IMR-90 (cell line): ENCODE data around the gene PALM3. TPM values are rescaled to one million over a fixed set of nuclear protein-coding genes. Genes with fewer than 3 reads are reported as not detected.

ENCODE experiments used
- ATAC-seq: fragments of 200-7000 bp; cut with Tn5 transposase; 2 replicates; pipeline ENCODE4 v1.9.1; 2020; ENCODE audit warnings: low read depth, mild to moderate bottlenecking, moderate library complexity
- BruUV-seq: library from RNA; stranded (reverse); fragments of 400-500 nt; replicated peaks from 2 replicates; lab custom pipeline; 2021; lab: Mats Ljungman, UMichigan
- CTCF ChIA-PET: fragments of 300-600 bp; formaldehyde crosslinking; extraction: SDS; loops from one replicate; lab custom pipeline; 2021; ENCODE audit warnings: antibody characterized with exemption; lab: Yijun Ruan, JAX
- POLR2A ChIA-PET: fragments of 300-600 bp; sonication (Branson Sonifier 250); formaldehyde crosslinking; loops from one replicate; lab custom pipeline; 2022; ENCODE audit warnings: antibody characterized with exemption; ENCODE audit not compliant: unreplicated experiment; lab: Charles Lee
- DNase-seq: peaks from one replicate; pipeline ENCODE4 v3.0.0; 2013
- H2AFZ ChIP-seq: replicated peaks from 2 replicates; pipeline ENCODE3; 2013; ENCODE audit warnings: low read length, mild to moderate bottlenecking; ENCODE audit not compliant: poor library complexity
- H2AK5ac ChIP-seq: 2 replicates; pipeline ENCODE4 v1.6.1; 2013; ENCODE audit warnings: low read depth, low read length, inconsistent platforms
- H2AK9ac ChIP-seq: replicated peaks from 2 replicates; pipeline ENCODE3; 2013; ENCODE audit warnings: mild to moderate bottlenecking, low read depth, low read length, moderate library complexity; ENCODE audit not compliant: poor library complexity
- H2BK120ac ChIP-seq: 2 replicates; pipeline ENCODE4 v1.6.1; 2013; ENCODE audit warnings: low read depth, low read length, inconsistent platforms
- H2BK15ac ChIP-seq: 3 replicates; pipeline ENCODE4 v1.6.1; 2013; ENCODE audit warnings: low read depth, low read length, inconsistent platforms
- H2BK20ac ChIP-seq: 2 replicates; pipeline ENCODE4 v1.6.1; 2013; ENCODE audit warnings: low read depth, mild to moderate bottlenecking, inconsistent platforms, low read length, moderate library complexity
- H2BK5ac ChIP-seq: 2 replicates; pipeline ENCODE4 v1.6.1; 2013; ENCODE audit warnings: mild to moderate bottlenecking, low read depth, low read length, inconsistent platforms; ENCODE audit not compliant: poor library complexity, severe bottlenecking
- H3K14ac ChIP-seq: replicated peaks from 2 replicates; pipeline ENCODE4 v1.6.1; 2013; ENCODE audit warnings: low read depth, low read length, inconsistent platforms
- H3K18ac ChIP-seq: 2 replicates; pipeline ENCODE4 v1.6.1; 2013; ENCODE audit warnings: low read depth, low read length, control low read depth
- H3K23ac ChIP-seq: 2 replicates; pipeline ENCODE4 v1.6.1; 2013; ENCODE audit warnings: low read depth, low read length, inconsistent platforms
- H3K27ac ChIP-seq: 2 replicates; pipeline ENCODE4 v1.5.1; 2013; ENCODE audit warnings: mild to moderate bottlenecking, control low read depth, low read length; ENCODE audit not compliant: insufficient read depth
- H3K27me3 ChIP-seq: 2 replicates; pipeline ENCODE4 v1.6.1; 2013; ENCODE audit warnings: low read length; ENCODE audit not compliant: control insufficient read depth, insufficient read depth
- H3K36me3 ChIP-seq: 2 replicates; pipeline ENCODE4 v1.6.1; 2013; ENCODE audit warnings: low read length, mixed read lengths; ENCODE audit not compliant: control insufficient read depth, insufficient read depth
- H3K4ac ChIP-seq: 2 replicates; pipeline ENCODE4 v1.6.1; 2013; ENCODE audit warnings: low read depth, low read length, inconsistent platforms
- H3K4me1 ChIP-seq: 2 replicates; pipeline ENCODE4 v1.6.1; 2013; ENCODE audit warnings: low read length, mixed read lengths; ENCODE audit not compliant: control insufficient read depth, insufficient read depth
- H3K4me2 ChIP-seq: 2 replicates; pipeline ENCODE4 v1.6.1; 2013; ENCODE audit warnings: low read depth, mild to moderate bottlenecking, control low read depth, low read length, moderate library complexity
- H3K4me3 ChIP-seq: 2 replicates; pipeline ENCODE4 v1.5.1; 2013; ENCODE audit warnings: low read depth, mild to moderate bottlenecking, control low read depth, low read length, moderate library complexity; ENCODE audit not compliant: insufficient read depth
- H3K56ac ChIP-seq: 2 replicates; pipeline ENCODE4 v1.6.1; 2013; ENCODE audit warnings: low read length, inconsistent platforms; ENCODE audit not compliant: insufficient read depth; ENCODE audit errors: extremely low read depth
- H3K79me1 ChIP-seq, 2 experiments: 2 replicates each; pipeline ENCODE4 v1.6.1; 2013; ENCODE audit warnings: low read length in 2 of 2, inconsistent platforms in 1 of 2, low read depth in 1 of 2
- H3K9ac ChIP-seq: 2 replicates; pipeline ENCODE4 v1.6.1; 2013; ENCODE audit warnings: low read depth, low read length, control low read depth
- H3K9me1 ChIP-seq: 2 replicates; pipeline ENCODE4 v1.6.1; 2013; ENCODE audit warnings: low read length, inconsistent platforms; ENCODE audit not compliant: insufficient read depth
- H3K9me3 ChIP-seq: 2 replicates; pipeline ENCODE4 v1.6.1; 2013; ENCODE audit warnings: low read length; ENCODE audit not compliant: control insufficient read depth, insufficient read depth
- H4K20me1 ChIP-seq: 2 replicates; pipeline ENCODE4 v1.6.1; 2013; ENCODE audit warnings: low read length, inconsistent platforms; ENCODE audit not compliant: insufficient read depth
- H4K5ac ChIP-seq: 2 replicates; pipeline ENCODE4 v1.6.1; 2013; ENCODE audit warnings: mild to moderate bottlenecking, low read depth, low read length, control low read depth
- H4K8ac ChIP-seq, 2 experiments: 2 replicates each; pipeline ENCODE4 v1.6.1; 2013; ENCODE audit warnings: low read depth in 2 of 2, low read length in 2 of 2, control low read depth in 1 of 2, inconsistent platforms in 1 of 2
- H4K91ac ChIP-seq: 2 replicates; pipeline ENCODE4 v1.6.1; 2013; ENCODE audit warnings: low read depth, low read length, inconsistent platforms; ENCODE audit not compliant: insufficient read depth
- BHLHE40 ChIP-seq: fragments of 150-350 bp; IDR thresholded peaks from 2 replicates; pipeline ENCODE4 v1.6.1; 2016; ENCODE audit warnings: mild to moderate bottlenecking, low read depth, low read length
- CHD1 ChIP-seq: IDR thresholded peaks from 2 replicates; pipeline ENCODE4 v1.6.1; 2012; ENCODE audit warnings: low read depth, low read length, improper control_type of control experiment
- FOS ChIP-seq: fragments of 150-350 bp; IDR thresholded peaks from 2 replicates; pipeline ENCODE4 v1.6.1; 2016; ENCODE audit warnings: low read depth, low read length
- MAFK ChIP-seq: IDR thresholded peaks from 2 replicates; pipeline ENCODE4 v1.6.1; 2012; ENCODE audit warnings: low read depth, low read length, improper control_type of control experiment
- RAD21 ChIP-seq: IDR thresholded peaks from 2 replicates; pipeline ENCODE4 v1.6.1; 2012; ENCODE audit warnings: low read length, improper control_type of control experiment
- RCOR1 ChIP-seq: IDR thresholded peaks from 2 replicates; pipeline ENCODE4 v1.6.1; 2012; ENCODE audit warnings: mild to moderate bottlenecking, low read length, improper control_type of control experiment; ENCODE audit not compliant: insufficient replicate concordance
- WGBS, 2 experiments: methylation state at CpG; one replicate each; pipeline versions ENCODE4 v1.1.5 to v1.1.7; 2013; ENCODE audit warnings: missing lambda C conversion rate in 2 of 2; ENCODE audit not compliant: insufficient read length in 1 of 2; ENCODE audit errors: extremely low coverage in 2 of 2; 5-methylcytosine and 5-hydroxymethylcytosine counted together
- dilution Hi-C: fragments of 300-500 bp; cut with HindIII; formaldehyde crosslinking; loops from one replicate; pipeline ENCODE4 v1.14.3; 2018; ENCODE audit warnings: low sequenced_read_pairs; ENCODE audit not compliant: unreplicated experiment
- in situ Hi-C: fragments of 300-500 bp; cut with MboI; formaldehyde crosslinking; loops from 3 replicates; pipeline ENCODE4 v1.14.3; 2019; ENCODE audit warnings: low sequenced_read_pairs, inconsistent platforms, mixed read lengths
- intact Hi-C: fragments of 100-400 bp; cut with micrococcal nuclease; formaldehyde crosslinking; loops from 2 replicates; pipeline ENCODE4 v1.10.0; 2022
- polyA plus RNA-seq, 3 experiments: library from polyadenylated mRNA; depleted of rRNA; stranded (reverse); fragments of >200 nt; gene quantifications; 2 replicates each; pipeline ENCODE4 v1.2.3, GENCODE V29; 2012; ENCODE audit warnings: low replicate concordance in 1 of 3
- total RNA-seq: library from RNA; depleted of rRNA; stranded (reverse); fragments of >200 nt; gene quantifications from 2 replicates; pipeline ENCODE4 v1.2.3, GENCODE V29; 2012
- TF ChIP-seq, protein P1 (sequence below): fragments of 150-350 bp; IDR thresholded peaks from 2 replicates; pipeline ENCODE4 v1.6.1; 2017; ENCODE audit warnings: mild to moderate bottlenecking, antibody characterized with exemption, low read length, low read depth
- TF ChIP-seq, protein P2 (sequence below): fragments of 150-350 bp; IDR thresholded peaks from 2 replicates; pipeline ENCODE4 v1.6.1; 2016; ENCODE audit warnings: low read depth, mild to moderate bottlenecking, low read length, moderate library complexity, borderline replicate concordance

The PALM3 gene
- total and polyA plus RNA-seq, 2 of the 4 experiments (the other 2 are of a cell fraction) = 0.18 to 0.84 TPM

DNA sequence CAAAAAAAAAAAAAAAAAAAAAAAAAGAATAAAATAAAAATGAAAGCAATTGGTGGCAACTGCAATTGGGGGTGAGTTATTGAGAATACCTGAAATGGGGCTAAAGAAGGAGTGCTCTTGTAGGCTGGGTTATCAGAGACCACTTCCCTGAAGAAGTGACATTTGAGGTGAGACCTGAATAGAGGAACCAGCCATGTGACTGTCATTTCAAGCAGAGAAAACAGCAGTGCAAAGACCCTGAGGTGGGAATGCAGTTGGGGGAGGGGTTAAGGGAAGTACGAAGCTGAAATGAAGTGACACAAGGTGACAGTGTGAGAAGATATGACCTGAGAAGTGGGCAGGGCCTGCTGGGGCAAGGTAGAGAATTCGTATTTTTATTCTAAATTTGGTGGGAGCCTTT, 4.3 kb upstream of the PALM3 start:
- Histone ChIP-seq H3K27me3 (peaks cover 7% of the 10 kb centered on the region), H3K9me3 (no peaks in the 10 kb centered on the region), H2BK120ac (no peak overlapping the region), H4K91ac (no peak overlapping the region), H2BK20ac (no peak overlapping the region), H3K18ac (no peak overlapping the region), H2AK5ac (no peak overlapping the region), H3K9me1 (no peaks in the 10 kb centered on the region), H3K79me1 (no peaks in the 10 kb centered on the region), H4K5ac (no peak overlapping the region), H3K36me3 (no peaks in the 10 kb centered on the region), H3K27ac (no peak overlapping the region), H3K56ac (no peak overlapping the region), H2AFZ (no peak overlapping the region), H2AK9ac (no peak overlapping the region), H3K9ac (no peak overlapping the region), H3K23ac (no peak overlapping the region), H4K20me1 (no peaks in the 10 kb centered on the region), H3K4me2 (no peak overlapping the region), H3K4me1 (no peaks in the 10 kb centered on the region), H3K4ac (no peak overlapping the region), H2BK5ac (no peak overlapping the region), H3K14ac (no peak overlapping the region), H4K8ac (no peak overlapping the region), H2BK15ac (no peak overlapping the region), H3K4me3 (no peak overlapping the region)
- in situ Hi-C loops (no loop called here), dilution Hi-C loops (no loop called here), intact Hi-C loops (no loop called here)
- no peak for TF ChIP-seq MAFK
- no peak for TF ChIP-seq FOS
- no peak for TF ChIP-seq RCOR1
- TF ChIP-seq, protein P1, sequence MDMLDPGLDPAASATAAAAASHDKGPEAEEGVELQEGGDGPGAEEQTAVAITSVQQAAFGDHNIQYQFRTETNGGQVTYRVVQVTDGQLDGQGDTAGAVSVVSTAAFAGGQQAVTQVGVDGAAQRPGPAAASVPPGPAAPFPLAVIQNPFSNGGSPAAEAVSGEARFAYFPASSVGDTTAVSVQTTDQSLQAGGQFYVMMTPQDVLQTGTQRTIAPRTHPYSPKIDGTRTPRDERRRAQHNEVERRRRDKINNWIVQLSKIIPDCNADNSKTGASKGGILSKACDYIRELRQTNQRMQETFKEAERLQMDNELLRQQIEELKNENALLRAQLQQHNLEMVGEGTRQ = no peak
- TF ChIP-seq, protein P2, sequence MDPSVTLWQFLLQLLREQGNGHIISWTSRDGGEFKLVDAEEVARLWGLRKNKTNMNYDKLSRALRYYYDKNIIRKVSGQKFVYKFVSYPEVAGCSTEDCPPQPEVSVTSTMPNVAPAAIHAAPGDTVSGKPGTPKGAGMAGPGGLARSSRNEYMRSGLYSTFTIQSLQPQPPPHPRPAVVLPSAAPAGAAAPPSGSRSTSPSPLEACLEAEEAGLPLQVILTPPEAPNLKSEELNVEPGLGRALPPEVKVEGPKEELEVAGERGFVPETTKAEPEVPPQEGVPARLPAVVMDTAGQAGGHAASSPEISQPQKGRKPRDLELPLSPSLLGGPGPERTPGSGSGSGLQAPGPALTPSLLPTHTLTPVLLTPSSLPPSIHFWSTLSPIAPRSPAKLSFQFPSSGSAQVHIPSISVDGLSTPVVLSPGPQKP = no peak
- no peak for TF ChIP-seq RAD21
- no peak for TF ChIP-seq CHD1
- no peak for TF ChIP-seq BHLHE40
- DNase-seq = no peak
- 73% methylated on average over 1 of the region's 2 CpGs; no CpG with 5 or more reads in 1 of the 2 experiments for WGBS, 2 experiments
- ChIA-PET CTCF (no interaction called here), POLR2A (no interaction called here)
- no peak for ATAC-seq
- BruUV-seq = no TSS peak
